Head of caudate nucleus (tissue), 42 donors: ENCODE measurements around the gene TIA1.
"Not testable (repeated sequence)": the region's sequence is repeated elsewhere in the genome, so short reads cannot be mapped to it uniquely, and the experiment has no call there.

Source experiments
- DNase-seq, 42 donors: peaks; one replicate each; pipeline versions ENCODE4 v3.0.0 to v3.0.0-alpha.2; 2020 to 2021; ENCODE audit warnings: mixed read lengths in 7 of 42
- intact Hi-C: fragments of 100-400 bp; cut with DNase I; formaldehyde crosslinking; loops from one replicate; pipeline ENCODE4 v1.15.0; 2022

TIA1 gene

GRCh38 chr2:70248181-70248847, at the start of gene TIA1:
TIA1 (minus strand) TSS chr2:70248628; CDS start chr2:70248430, 198 bp downstream.
- peak; percentile 87 to 98 (median 95) for DNase-seq
- intact Hi-C loops: loop anchor here (2.0 to 5.0 kb wide), 2 partner anchors 58 to 161 kb away; partner anchors contain the start of genes C2orf42 and PCBP1

DNA sequence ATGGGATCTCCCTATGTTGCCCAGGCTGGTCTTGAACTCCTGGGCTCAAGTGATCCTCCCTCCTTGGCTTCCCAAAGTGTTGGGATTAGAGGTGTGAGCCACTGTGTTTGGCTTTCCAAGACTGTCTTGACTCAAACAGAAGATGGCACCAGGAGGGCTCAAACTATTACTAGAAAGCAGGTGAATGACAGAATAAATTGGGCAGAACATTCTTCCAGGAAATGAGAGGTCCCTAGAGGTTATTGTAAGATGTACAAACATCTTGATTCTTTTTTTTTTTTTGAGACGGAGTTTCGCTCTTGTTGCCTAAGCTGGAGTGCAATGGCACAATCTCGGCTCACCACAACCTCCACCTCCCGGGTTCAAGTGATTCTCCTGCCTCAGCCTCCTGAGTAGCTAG, 49.4 kb upstream of the TIA1 start:
- intact Hi-C loops, DNase-seq: not testable (repeated sequence)

- intact Hi-C loops: no loop called here
- DNase-seq: no peak
Measured at GRCh38 chr2:70283500-70284191, 35.2 kb upstream of the TIA1 start.

DNA sequence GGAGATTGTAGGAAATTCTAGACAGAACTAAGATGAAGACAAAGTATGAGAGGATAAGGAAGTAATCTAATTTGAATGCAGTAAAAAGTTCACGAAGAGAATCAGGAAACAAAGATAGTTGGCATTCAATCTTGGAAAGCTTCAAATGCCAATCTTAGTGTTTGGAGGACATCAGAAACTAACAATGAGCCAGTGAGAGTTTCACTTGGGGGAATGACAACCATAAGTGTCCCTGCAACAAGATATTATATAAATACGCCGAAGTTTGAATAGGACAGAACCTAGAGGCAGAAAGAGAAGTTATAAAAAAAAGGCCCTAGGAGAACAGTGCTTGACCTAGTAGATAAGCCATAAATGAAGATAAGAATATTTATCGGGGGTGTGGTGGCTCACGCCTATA, 34.0 kb upstream of the TIA1 start:
- no peak for DNase-seq
- intact Hi-C loops: no loop called here

DNA sequence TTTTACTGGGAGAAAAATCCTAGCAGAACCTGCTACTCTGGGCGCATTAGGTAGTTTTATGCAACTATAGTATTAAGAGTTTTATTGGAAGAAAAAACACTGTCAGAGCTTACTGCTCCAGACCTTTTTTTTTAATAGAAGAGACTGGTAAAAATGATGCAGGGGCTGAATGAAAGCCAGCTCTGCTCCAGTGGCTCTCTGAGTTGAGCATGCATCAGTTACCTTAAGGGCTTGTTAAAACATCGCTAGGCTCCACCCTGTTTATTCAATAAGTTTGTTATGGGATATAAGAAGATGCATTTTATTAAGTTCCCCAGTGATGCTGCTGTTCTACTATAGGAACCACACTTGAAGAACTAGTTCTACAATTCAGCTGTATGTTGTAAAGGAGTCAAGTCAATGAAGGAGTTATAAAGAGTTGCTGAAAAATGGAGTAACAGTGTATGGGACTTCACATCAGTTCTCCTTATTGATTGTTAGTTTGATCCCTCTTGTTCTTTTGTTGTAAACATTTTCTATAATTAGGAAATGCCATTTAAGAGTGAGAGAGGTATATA, 31.9 kb upstream of the TIA1 start:
- DNase-seq: no peak

DNA sequence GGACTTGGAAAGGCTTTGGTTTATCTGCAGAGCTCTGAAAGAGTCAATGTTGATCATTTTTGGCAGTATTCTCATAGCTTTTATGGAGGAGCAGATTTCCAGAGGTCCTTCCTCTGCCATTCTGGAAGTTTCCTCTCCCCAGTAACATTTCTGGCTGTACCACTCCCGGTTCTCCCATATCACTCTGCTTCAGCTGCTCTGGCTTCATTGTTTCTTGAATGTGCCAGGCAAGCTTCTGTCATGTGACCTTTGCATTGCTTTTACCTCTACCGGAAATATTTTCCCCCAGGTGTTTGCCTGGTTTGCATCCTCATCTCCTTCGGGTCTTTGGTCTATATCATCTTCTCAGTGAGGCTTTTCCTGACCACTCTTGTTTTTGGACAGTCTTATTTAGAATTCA, 21.9 kb upstream of the TIA1 start:
- intact Hi-C loops: no loop called here
- DNase-seq: no peak

More for the DNA sequence above, 31.9 kb upstream of the TIA1 start:
- intact Hi-C loops: no loop called here

DNA sequence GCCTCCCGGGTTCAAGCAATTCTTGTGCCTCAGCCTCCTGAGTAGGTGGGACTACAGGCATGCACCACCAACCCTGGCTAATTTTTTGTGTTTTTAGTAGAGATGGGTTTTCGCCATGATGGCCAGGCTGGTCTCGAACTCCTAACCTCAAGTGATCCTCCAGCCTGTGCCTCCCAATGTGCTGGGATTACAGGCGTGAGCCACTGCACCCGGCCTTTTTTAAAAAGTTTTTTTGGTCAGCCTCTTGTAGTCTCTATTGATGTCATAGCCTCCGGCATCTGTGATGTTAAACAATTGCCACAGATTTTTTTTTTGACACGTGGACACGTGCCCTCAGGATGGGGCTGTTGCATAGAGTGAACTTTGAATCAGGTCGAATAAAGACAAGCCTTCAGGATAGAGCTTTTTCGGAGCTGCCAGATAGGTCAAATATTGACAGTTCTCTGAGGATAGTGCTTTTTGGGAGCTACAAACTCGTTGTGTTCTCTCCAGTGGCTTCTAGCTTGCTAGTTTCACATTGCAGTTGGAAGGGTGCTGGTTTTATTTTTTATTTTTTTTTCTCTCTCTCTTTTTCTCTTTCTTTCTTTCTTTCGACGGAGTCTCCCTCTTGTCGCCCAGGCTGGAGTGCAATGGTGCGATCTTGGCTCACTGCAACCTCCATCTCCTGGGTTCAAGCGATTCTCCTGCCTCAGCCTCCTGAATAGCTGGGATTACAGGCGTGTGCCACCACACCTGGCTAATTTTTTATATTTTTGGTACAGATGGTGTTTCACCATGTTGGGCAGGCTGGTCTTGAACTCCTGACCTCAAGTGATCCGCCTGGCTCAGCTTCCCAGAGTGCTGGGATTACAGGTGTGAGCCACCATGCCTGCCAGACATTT, 21.2 kb upstream of the TIA1 start:
- intact Hi-C loops, DNase-seq: not testable (repeated sequence)

GRCh38 chr2:70266925-70267324, 18.5 kb upstream of the TIA1 start:
- intact Hi-C loops, DNase-seq: not testable (repeated sequence)

DNA sequence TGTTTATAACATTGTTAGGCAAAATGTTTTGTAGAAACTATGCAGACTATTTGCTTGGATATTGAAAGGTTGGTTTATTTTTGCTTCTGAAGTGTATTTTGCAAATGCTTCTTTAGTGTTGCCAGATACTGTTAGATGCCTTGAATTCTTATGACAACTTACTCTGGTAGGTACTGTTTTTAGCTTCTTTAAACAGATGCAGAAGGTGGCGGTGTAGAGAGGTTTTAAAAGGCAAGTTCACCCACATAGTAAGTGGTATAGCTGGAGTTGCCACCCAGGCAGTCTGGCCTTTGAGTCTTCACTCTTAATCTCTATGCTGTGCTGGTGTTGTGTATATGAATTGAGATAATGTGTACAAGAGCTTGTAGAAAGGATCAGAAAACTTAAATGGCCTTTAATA, 13.1 kb upstream of the TIA1 start:
- peak in 7 of 42 donors; percentile 15 to 62 (median 29) for DNase-seq
- intact Hi-C loops: no loop called here

DNA sequence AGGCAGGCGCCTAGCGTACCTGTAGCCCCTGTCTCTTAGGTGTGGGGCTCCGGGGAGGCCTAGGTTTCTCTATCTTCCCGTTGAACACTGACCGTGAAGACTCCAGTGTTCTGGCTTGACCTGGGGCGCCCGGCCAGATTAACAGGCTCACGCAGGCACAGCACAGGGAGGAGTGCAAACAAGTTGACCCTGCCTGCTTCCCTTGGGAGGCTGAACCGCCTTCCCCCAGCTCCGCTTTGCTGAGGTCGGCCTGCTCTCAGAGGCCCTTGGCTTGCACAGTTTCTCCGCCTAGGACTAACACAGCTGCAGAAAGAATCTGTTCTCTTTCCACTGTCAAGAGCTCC, 10.1 kb upstream of the TIA1 start:
- intact Hi-C loops: loop anchor here (2.0 kb wide), 1 partner anchor 34 kb away; the partner anchor contains the start of gene SNRPG

GRCh38 chr2:70255637-70256314, 7.3 kb upstream of the TIA1 start:
- intact Hi-C loops: no loop called here
- no peak for DNase-seq

More for the DNA sequence above, 10.1 kb upstream of the TIA1 start:
- peak in 36 of 42 donors; percentile 17 to 69 (median 38) for DNase-seq

- peak in 1 of 42 donors; percentile 22 for DNase-seq
- intact Hi-C loops: no loop called here
Measured at GRCh38 chr2:70250434-70250833, 2.0 kb upstream of the TIA1 start.

- intact Hi-C loops: loop anchor here (2.0 to 5.0 kb wide), 2 partner anchors 57 to 160 kb away; partner anchors contain the start of genes C2orf42 and PCBP1
- no peak for DNase-seq
Measured at GRCh38 chr2:70247364-70248180, 856 bp downstream of the TIA1 start.

- intact Hi-C loops: no loop called here
- DNase-seq: no peak
Measured at GRCh38 chr2:70243806-70244584, 4.4 kb downstream of the TIA1 start.

DNA sequence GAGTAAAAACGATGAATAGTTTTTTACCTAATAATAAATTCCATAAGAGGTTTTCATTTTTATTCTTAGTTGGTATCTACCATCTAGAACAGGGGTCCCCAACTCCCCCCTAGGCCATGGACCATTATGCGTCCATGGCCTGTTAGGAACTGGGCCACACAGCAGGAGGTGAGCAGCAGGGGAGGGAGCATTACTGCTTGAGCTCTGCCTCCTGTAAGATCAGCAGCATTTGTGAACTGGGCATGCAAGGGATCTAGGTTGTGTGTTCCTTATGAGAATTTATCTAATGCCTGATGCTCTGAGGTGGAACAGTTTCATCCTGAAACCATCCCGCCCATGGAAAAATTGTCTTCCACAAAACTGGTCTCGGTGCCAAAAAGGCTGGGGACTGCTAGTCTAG, 5.9 kb downstream of the TIA1 start:
- intact Hi-C loops: no loop called here
- DNase-seq: no peak

- intact Hi-C loops: no loop called here
- no peak for DNase-seq
Measured at GRCh38 chr2:70241340-70241739, 7.1 kb downstream of the TIA1 start.

DNA sequence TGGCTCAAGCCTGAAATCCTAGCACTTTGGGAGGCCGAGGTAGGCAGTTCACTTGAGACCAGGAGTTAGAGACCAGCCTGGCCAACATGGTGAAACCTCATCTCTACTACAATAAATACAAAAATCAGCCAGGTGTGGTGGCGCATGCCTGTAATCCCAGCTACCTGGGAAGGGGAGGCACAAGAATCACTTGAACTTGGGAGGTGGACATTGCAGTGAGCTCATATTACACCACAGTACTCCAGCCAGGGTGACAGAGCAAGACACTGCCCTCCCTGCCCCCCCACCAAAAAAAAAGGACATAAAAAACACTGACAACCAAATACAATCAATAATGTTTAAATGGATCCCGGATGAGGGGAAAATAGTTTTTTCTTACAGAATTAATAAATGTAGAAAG, 7.8 kb downstream of the TIA1 start:
- intact Hi-C loops: no loop called here
- no peak for DNase-seq
